Dendritic cell treated with granulocyte-macrophage colony-stimulating factor and Interleukin-4, amounts not matched to agents 40 ng/mL and 50 ng/mL, for 4 days (primary cell): ENCODE measurements around the gene GNAT1.

Source experiments
- H3K27ac Mint-ChIP-seq: one replicate; pipeline ENCODE4 v1.8.0; 2022; ENCODE audit warnings: mild to moderate bottlenecking, mixed read lengths
- H3K27me3 Mint-ChIP-seq: one replicate; pipeline ENCODE4 v1.8.0; 2022; ENCODE audit warnings: mild to moderate bottlenecking, mixed read lengths
- H3K36me3 Mint-ChIP-seq: one replicate; pipeline ENCODE4 v1.8.0; 2022; ENCODE audit warnings: low read depth, mixed read lengths
- H3K4me1 Mint-ChIP-seq: one replicate; pipeline ENCODE4 v1.8.0; 2022; ENCODE audit warnings: low read depth, mixed read lengths
- H3K4me3 Mint-ChIP-seq: one replicate; pipeline ENCODE4 v1.8.0; 2022; ENCODE audit warnings: mild to moderate bottlenecking, moderate library complexity, mixed read lengths
- H3K9me3 Mint-ChIP-seq: one replicate; pipeline ENCODE4 v1.8.0; 2022; ENCODE audit warnings: mixed read lengths
- intact Hi-C: fragments of 100-400 bp; cut with micrococcal nuclease; formaldehyde crosslinking; loops from one replicate; pipeline ENCODE4 v1.15.0; 2022

GNAT1 gene

GRCh38 chr3:50179710-50180109 lies 11.7 kb upstream of the GNAT1 start:
- no peaks in the 10 kb centered on the region for H3K4me1 Mint-ChIP-seq
- H3K9me3 Mint-ChIP-seq = no peaks in the 10 kb centered on the region
- H3K4me3 Mint-ChIP-seq = no peak overlapping the region
- peaks cover 1% of the 10 kb centered on the region for H3K27me3 Mint-ChIP-seq
- H3K27ac Mint-ChIP-seq = no peak overlapping the region
- no peaks in the 10 kb centered on the region for H3K36me3 Mint-ChIP-seq
- intact Hi-C loops = no loop called here

DNA sequence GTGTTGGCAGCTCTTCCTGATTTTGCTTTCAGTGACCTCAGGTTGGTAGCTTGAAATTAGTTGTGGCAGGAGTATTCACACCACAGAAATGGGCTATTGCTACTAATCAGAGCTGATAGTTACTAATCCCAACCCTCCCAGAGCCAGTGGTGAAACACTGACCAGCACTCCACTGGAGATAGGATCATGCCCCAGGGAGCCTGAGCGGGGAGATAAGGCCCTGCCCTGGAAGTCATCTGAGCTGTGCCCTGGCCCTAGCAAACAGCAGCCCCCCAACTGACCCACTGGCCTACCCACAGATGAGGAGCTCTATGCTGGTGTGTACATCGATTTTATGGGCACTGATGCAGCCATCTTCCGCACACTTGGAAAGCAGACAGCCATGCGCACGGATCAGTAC lies 9.4 kb upstream of the GNAT1 start:
- H3K4me1 Mint-ChIP-seq = no peaks in the 10 kb centered on the region
- no peaks in the 10 kb centered on the region for H3K36me3 Mint-ChIP-seq
- no peaks in the 10 kb centered on the region for H3K9me3 Mint-ChIP-seq
- no peak overlapping the region for H3K27ac Mint-ChIP-seq
- H3K27me3 Mint-ChIP-seq = peaks cover 1% of the 10 kb centered on the region
- intact Hi-C loops = no loop called here
- no peak overlapping the region for H3K4me3 Mint-ChIP-seq

DNA sequence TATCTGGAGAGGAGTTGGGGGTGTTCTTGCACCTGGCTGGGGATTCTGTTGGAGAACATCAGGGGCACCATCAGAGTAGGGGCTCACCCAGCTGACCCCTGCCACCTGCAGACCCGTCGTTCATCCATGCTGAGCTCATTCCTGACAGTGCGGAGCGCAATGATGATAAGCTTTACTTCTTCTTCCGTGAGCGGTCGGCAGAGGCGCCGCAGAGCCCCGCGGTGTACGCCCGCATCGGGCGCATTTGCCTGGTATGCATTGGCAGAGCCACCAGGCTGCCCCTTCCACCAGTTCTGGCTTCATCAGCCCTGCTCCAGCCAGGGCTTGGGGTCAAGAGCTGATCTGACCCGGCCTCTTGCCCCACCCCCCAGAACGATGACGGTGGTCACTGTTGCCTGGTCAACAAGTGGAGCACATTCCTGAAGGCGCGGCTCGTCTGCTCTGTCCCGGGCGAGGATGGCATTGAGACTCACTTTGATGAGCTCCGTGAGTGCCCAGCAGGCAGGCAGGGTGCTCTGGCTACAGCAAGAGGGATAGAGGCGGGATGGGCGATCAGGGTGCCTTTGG lies 8.8 kb upstream of the GNAT1 start:
- Mint-ChIP-seq H3K27ac (no peak overlapping the region), H3K4me3 (no peak overlapping the region), H3K9me3 (no peaks in the 10 kb centered on the region), H3K36me3 (no peaks in the 10 kb centered on the region), H3K4me1 (no peaks in the 10 kb centered on the region), H3K27me3 (peaks cover 1% of the 10 kb centered on the region)
- intact Hi-C loops = no loop called here

DNA sequence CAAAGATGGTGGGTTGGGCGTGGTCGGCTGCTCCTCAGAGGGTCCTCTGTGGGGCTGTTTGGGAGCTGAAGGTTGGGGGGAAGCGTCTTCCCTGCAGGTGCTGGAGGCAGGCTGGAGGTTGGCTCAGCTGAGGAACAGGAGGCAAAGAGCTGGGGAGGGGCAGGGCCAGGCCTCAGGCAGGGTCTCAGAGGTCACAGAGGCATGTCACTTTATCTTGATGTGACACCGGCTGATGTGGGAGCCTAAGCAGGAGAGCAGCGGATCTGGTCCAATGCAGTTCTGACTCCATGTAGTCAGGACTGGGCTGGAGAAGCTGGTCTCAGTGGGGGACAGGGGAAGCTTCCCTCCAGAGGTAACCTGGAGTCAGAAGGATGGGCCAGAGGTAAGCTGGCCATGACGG lies 7.7 kb upstream of the GNAT1 start:
- H3K4me1 Mint-ChIP-seq = no peaks in the 10 kb centered on the region
- H3K4me3 Mint-ChIP-seq = no peak overlapping the region
- intact Hi-C loops = no loop called here
- peaks cover 1% of the 10 kb centered on the region for H3K27me3 Mint-ChIP-seq
- H3K9me3 Mint-ChIP-seq = no peaks in the 10 kb centered on the region
- no peak overlapping the region for H3K27ac Mint-ChIP-seq
- H3K36me3 Mint-ChIP-seq = no peaks in the 10 kb centered on the region

DNA sequence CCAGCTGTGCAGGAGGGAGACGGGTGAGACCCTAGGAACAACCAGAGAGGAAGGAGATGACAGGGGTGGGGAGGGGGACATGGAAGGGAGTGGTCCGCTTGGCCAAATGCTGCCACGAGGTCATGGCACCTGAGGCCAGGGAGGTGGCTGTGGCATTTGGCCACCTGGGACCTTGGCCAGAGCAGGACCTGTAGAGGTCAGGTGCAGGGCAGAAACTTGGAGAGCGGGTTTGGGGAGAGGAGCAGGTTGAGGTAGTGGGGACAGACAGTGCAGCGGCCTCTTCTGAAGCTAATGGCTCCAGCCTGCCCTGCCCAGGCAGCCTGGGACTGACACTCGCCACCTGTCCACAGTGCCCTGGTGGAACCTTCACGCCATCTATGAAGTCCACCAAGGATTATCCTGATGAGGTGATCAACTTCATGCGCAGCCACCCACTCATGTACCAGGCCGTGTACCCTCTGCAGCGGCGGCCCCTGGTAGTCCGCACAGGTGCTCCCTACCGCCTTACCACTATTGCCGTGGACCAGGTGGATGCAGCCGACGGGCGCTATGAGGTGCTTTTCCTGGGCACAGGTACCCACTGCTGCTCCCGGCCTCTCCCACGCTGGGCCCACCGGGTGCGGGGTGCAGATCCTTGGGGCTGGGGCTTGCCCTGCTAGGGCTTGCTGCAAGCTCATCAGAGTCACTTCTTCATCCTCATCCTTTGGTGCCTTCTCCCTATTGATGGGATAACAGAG lies 7.0 kb upstream of the GNAT1 start:
- peaks cover 3% of the 10 kb centered on the region for H3K27me3 Mint-ChIP-seq
- intact Hi-C loops = no loop called here
- H3K27ac Mint-ChIP-seq = no peak overlapping the region
- no peak overlapping the region for H3K4me3 Mint-ChIP-seq
- H3K4me1 Mint-ChIP-seq = no peaks in the 10 kb centered on the region
- H3K9me3 Mint-ChIP-seq = no peaks in the 10 kb centered on the region
- no peaks in the 10 kb centered on the region for H3K36me3 Mint-ChIP-seq

GRCh38 chr3:50185230-50185629 lies 6.2 kb upstream of the GNAT1 start:
- Mint-ChIP-seq H3K27ac (no peak overlapping the region), H3K27me3 (peaks cover 2% of the 10 kb centered on the region), H3K4me3 (no peak overlapping the region), H3K9me3 (no peaks in the 10 kb centered on the region), H3K36me3 (no peaks in the 10 kb centered on the region), H3K4me1 (peaks cover 2% of the 10 kb centered on the region)
- intact Hi-C loops = no loop called here

DNA sequence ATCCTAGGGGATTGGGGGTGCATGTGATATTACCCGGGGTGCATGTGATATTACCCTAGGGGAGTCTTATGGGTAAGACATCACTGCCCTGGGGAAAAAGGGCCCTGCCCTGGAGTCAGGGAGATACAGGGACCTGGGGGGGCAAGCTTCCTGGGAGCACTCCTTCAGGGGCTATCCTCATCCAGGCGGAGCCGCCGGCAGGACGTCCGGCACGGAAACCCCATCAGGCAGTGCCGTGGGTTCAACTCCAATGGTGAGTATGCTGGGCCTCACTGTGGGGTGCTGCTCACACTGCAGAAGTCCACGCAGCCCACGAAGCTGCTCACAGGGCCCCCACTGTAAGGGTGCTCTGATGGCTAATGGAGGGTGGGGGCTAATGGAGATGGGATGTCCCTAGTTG lies 5.3 kb upstream of the GNAT1 start:
- H3K4me3 Mint-ChIP-seq = no peak overlapping the region
- H3K9me3 Mint-ChIP-seq = no peaks in the 10 kb centered on the region
- H3K27ac Mint-ChIP-seq = no peak overlapping the region
- H3K27me3 Mint-ChIP-seq = peaks cover 2% of the 10 kb centered on the region
- intact Hi-C loops = no loop called here
- H3K36me3 Mint-ChIP-seq = no peaks in the 10 kb centered on the region
- peaks cover 11% of the 10 kb centered on the region for H3K4me1 Mint-ChIP-seq

DNA sequence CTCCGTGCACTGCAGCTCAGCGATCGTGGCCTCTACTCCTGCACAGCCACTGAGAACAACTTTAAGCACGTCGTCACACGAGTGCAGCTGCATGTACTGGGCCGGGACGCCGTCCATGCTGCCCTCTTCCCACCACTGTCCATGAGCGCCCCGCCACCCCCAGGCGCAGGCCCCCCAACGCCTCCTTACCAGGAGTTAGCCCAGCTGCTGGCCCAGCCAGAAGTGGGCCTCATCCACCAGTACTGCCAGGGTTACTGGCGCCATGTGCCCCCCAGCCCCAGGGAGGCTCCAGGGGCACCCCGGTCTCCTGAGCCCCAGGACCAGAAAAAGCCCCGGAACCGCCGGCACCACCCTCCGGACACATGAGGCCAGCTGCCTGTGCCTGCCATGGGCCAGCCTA lies 3.7 kb upstream of the GNAT1 start:
- no peak overlapping the region for H3K27ac Mint-ChIP-seq
- no peaks in the 10 kb centered on the region for H3K9me3 Mint-ChIP-seq
- no peak overlapping the region for H3K4me3 Mint-ChIP-seq
- no peaks in the 10 kb centered on the region for H3K36me3 Mint-ChIP-seq
- H3K4me1 Mint-ChIP-seq = peaks cover 16% of the 10 kb centered on the region
- intact Hi-C loops = no loop called here
- H3K27me3 Mint-ChIP-seq = peaks cover 3% of the 10 kb centered on the region

DNA sequence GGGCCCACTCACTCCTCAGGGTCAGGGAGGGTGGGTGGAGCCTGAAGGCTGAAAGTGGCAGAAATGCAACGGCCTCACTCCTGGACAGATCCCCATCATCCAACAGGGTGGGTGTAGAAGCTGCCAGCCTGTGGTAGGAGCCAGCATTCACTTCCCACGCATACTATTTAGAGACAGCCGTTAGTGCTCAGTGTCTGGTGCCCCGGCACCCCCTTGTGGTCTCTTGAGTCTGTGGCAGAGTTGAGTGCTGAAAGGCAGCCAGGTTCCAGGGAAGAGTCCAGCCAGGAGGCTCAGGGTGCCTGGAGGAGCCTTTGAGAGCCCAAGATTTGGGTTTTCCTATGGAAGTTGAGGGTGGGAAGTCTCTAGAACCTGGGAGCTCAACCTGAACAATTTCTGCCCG lies 2.1 kb upstream of the GNAT1 start:
- H3K9me3 Mint-ChIP-seq = no peaks in the 10 kb centered on the region
- peaks cover 16% of the 10 kb centered on the region for H3K4me1 Mint-ChIP-seq
- no peaks in the 10 kb centered on the region for H3K36me3 Mint-ChIP-seq
- intact Hi-C loops = loop anchor here (1.0 kb wide), 1 partner anchor 68 kb away; no protein-coding TSS in a partner anchor
- no peak overlapping the region for H3K27ac Mint-ChIP-seq
- H3K27me3 Mint-ChIP-seq = peaks cover 17% of the 10 kb centered on the region
- no peak overlapping the region for H3K4me3 Mint-ChIP-seq

- H3K27ac Mint-ChIP-seq = no peak overlapping the region
- peaks cover 24% of the 10 kb centered on the region for H3K27me3 Mint-ChIP-seq
- intact Hi-C loops = loop anchor here (1.0 kb wide), 1 partner anchor 69 kb away; no protein-coding TSS in a partner anchor
- no peaks in the 10 kb centered on the region for H3K36me3 Mint-ChIP-seq
- H3K4me3 Mint-ChIP-seq = no peak overlapping the region
- peaks cover 22% of the 10 kb centered on the region for H3K4me1 Mint-ChIP-seq
- H3K9me3 Mint-ChIP-seq = no peaks in the 10 kb centered on the region
Observed at GRCh38 chr3:50189989-50190388, 1.4 kb upstream of the GNAT1 start.

DNA sequence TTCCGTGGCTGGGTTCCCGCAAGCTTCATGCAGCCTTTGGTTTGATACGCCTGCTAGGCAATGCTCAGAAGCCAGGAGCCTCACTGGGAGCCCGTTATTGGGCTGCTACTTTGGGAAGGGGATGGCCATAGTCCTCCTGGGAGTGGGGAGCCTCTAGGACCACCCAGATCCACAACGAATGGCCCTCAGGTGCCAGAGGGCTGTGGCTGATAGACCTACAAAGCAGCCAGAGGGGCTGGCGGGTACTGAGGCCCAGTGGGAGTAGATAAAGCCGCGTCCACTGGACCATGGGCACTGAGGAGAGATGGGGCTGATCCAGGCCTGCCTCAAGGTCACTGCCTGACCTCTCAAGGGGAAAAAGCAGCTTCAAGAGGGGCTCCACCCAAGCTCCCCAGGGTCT lies 714 bp downstream of the GNAT1 start:
- intact Hi-C loops = loop anchor here (1.0 kb wide), 2 partner anchors 34 to 81 kb away; no protein-coding TSS in a partner anchor
- no peak overlapping the region for H3K4me3 Mint-ChIP-seq
- H3K4me1 Mint-ChIP-seq = peaks cover 22% of the 10 kb centered on the region

DNA sequence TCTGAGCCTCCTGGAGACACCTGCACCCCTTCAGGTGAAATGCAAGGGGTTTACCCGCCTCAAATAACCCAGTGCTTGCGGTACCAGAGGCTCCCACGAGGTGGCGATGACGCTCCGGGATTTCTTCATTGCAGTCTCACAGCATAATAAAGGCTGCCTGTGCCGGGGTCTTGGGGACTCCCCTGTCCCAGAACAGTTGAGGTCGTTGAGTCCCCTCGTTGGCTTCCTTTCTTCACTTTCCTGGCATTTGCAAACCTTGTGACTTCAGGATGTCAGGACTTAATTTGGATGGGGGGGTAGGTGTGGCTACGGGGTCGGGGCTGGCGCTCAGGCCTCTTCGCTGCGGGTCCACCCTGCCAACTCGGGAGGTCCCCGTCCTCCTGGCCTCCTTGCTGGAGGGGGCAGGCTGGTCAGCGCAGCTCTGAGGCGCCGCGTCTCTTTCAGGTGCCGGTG lies 1.3 kb downstream of the GNAT1 start:
- peaks cover 46% of the 10 kb centered on the region for H3K27me3 Mint-ChIP-seq

More for the DNA sequence above, 714 bp downstream of the GNAT1 start:
- Mint-ChIP-seq H3K9me3 (no peaks in the 10 kb centered on the region), H3K36me3 (no peaks in the 10 kb centered on the region), H3K27me3 (peaks cover 41% of the 10 kb centered on the region), H3K27ac (no peak overlapping the region)

DNA sequence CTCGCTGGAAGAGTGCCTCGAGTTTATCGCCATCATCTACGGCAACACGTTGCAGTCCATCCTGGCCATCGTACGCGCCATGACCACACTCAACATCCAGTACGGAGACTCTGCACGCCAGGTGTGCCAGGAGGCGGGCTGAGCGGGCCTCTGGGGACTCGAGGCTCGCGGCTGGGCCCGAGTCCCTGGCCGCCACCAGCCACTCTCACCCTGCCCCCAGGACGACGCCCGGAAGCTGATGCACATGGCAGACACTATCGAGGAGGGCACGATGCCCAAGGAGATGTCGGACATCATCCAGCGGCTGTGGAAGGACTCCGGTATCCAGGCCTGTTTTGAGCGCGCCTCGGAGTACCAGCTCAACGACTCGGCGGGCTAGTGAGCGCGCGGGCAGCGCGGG lies 1.9 kb downstream of the GNAT1 start:
- peaks cover 22% of the 10 kb centered on the region for H3K4me1 Mint-ChIP-seq
- no peaks in the 10 kb centered on the region for H3K36me3 Mint-ChIP-seq
- no peak overlapping the region for H3K27ac Mint-ChIP-seq
- intact Hi-C loops = no loop called here
- H3K27me3 Mint-ChIP-seq = peaks cover 51% of the 10 kb centered on the region
- H3K4me3 Mint-ChIP-seq = no peak overlapping the region
- H3K9me3 Mint-ChIP-seq = no peaks in the 10 kb centered on the region

More for the DNA sequence above, 1.3 kb downstream of the GNAT1 start:
- Mint-ChIP-seq H3K27ac (no peak overlapping the region), H3K4me3 (no peak overlapping the region), H3K36me3 (no peaks in the 10 kb centered on the region), H3K9me3 (no peaks in the 10 kb centered on the region), H3K4me1 (peaks cover 22% of the 10 kb centered on the region)
- intact Hi-C loops = loop anchor here (1.0 kb wide), 2 partner anchors 34 to 81 kb away; no protein-coding TSS in a partner anchor

- peaks cover 56% of the 10 kb centered on the region for H3K27me3 Mint-ChIP-seq
- H3K27ac Mint-ChIP-seq = no peak overlapping the region
- H3K36me3 Mint-ChIP-seq = no peaks in the 10 kb centered on the region
- H3K4me3 Mint-ChIP-seq = no peak overlapping the region
- H3K9me3 Mint-ChIP-seq = no peaks in the 10 kb centered on the region
- intact Hi-C loops = no loop called here
- H3K4me1 Mint-ChIP-seq = peaks cover 22% of the 10 kb centered on the region
Observed at GRCh38 chr3:50193746-50194127, 2.3 kb downstream of the GNAT1 start.
